K562 (cell line): ENCODE results near the gene OST4. TPM values are rescaled to one million over a fixed set of nuclear protein-coding genes. Genes with fewer than 3 reads are reported as not detected.

Experiments
- ATF6 ChIP-seq: sonication (generic); formaldehyde crosslinking; IDR thresholded peaks from 2 replicates; pipeline ENCODE4 v1.4.0; 2020; ENCODE audit warnings: mild to moderate bottlenecking, missing genetic modification reagents
- CEBPZ ChIP-seq: fragments of 150-350 bp; IDR thresholded peaks from 2 replicates; pipeline ENCODE4 v1.6.1; 2014; ENCODE audit warnings: low read depth, mild to moderate bottlenecking, low read length, borderline replicate concordance
- CHD4 ChIP-seq: fragments of 200-600 bp; sonication (generic); IDR thresholded peaks from 3 replicates; pipeline ENCODE4 v1.6.1; 2012; ENCODE audit warnings: low read depth, mild to moderate bottlenecking, mixed read lengths, low read length, inconsistent platforms; ENCODE audit not compliant: insufficient read depth, insufficient replicate concordance, poor library complexity, severe bottlenecking
- CUX1 ChIP-seq: fragments of 200-800 bp; sonication (Bioruptor generic); IDR thresholded peaks from 2 replicates; pipeline ENCODE4 v1.6.1; 2016; ENCODE audit warnings: missing genetic modification characterization, missing compliant biosample characterization
- ELF4 ChIP-seq: fragments of 450-650 bp; formaldehyde crosslinking; IDR thresholded peaks from 2 replicates; pipeline ENCODE4 v1.4.0; 2022; ENCODE audit warnings: missing genetic modification characterization
- KLF16 ChIP-seq: IDR thresholded peaks from 2 replicates; pipeline ENCODE4 v1.6.1; 2016; ENCODE audit warnings: antibody characterized with exemption
- MCM2 ChIP-seq: fragments of 450-650 bp; IDR thresholded peaks from 2 replicates; pipeline ENCODE4 v1.6.1; 2017; ENCODE audit warnings: low read depth, mild to moderate bottlenecking
- MCM7 ChIP-seq, 2 experiments: fragments of 450-650 bp; IDR thresholded peaks; 2 replicates each; pipeline ENCODE4 v1.6.1; 2016 to 2018
- PHB2 ChIP-seq: fragments of 450-650 bp; IDR thresholded peaks from 2 replicates; pipeline ENCODE4 v1.6.1; 2017; ENCODE audit warnings: low read depth
- SLC30A9 ChIP-seq: fragments of 250-450 bp; sonication (Bioruptor Pico); IDR thresholded peaks from 2 replicates; pipeline ENCODE4 v1.8.0; 2022; ENCODE audit warnings: mild to moderate bottlenecking, moderate library complexity
- TAF15 ChIP-seq: fragments of 200-400 bp; formaldehyde crosslinking; IDR thresholded peaks from 2 replicates; pipeline ENCODE4 v1.6.1; 2017; ENCODE audit warnings: mild to moderate bottlenecking, low read depth, low read length, moderate library complexity
- ZBTB7A ChIP-seq: IDR thresholded peaks from 2 replicates; pipeline ENCODE4 v1.6.1; 2011; ENCODE audit warnings: low read depth, mild to moderate bottlenecking, low read length, moderate library complexity, borderline replicate concordance; ENCODE audit not compliant: control insufficient read depth
- ZNF655 ChIP-seq: fragments of 250-450 bp; sonication (Bioruptor Pico); IDR thresholded peaks from 2 replicates; pipeline ENCODE4 v1.5.0; 2021
- polyA plus RNA-seq, 8 experiments: library from polyadenylated mRNA; depleted of rRNA in 4 of 8; stranded (reverse) in 5 of 8; unstranded in 3 of 8; fragments of >200 nt; fragmentation: Nextera tagmentation in 2 of 8; fragmentation: Illumina TruSeq in 1 of 8; extraction: Ambion mirVana in 2 of 8; extraction: Trizol in 1 of 8; gene quantifications; 2 replicates each; pipeline versions ENCODE4 v1.2.1 to v1.2.3, GENCODE V29; 2011 to 2014; ENCODE audit warnings: inconsistent platforms in 1 of 8, missing spikeins in 1 of 8
- total RNA-seq, 7 experiments: library from RNA; depleted of rRNA in 6 of 7; stranded (reverse); fragments of >200 nt in 6 of 7; fragmentation: Illumina TruSeq in 2 of 7; extraction: Trizol in 2 of 7; gene quantifications; 2 replicates each; pipeline versions ENCODE4 v1.2.1 to v1.2.3, GENCODE V29; 2011 to 2021; ENCODE audit warnings: low replicate concordance in 1 of 7

Gene OST4
- total and polyA plus RNA-seq, 9 of the 15 experiments (the other 6 are each of a cell fraction or from before 2014, with no cell fraction given), result 186 to 1,155 (median 355) TPM

GRCh38 chr2:27050996-27051901 is 20.2 kb downstream of the OST4 start, which contains the start of gene AGBL5 (continued):
- TF ChIP-seq CEBPZ, result no peak
- TF ChIP-seq ELF4 (CRISPR knock-in tag), result 0 out of 2 replicates have a peak, but pooled peaks have one; percentile 21
- no peak for TF ChIP-seq CUX1 (CRISPR knock-in tag)
- no peak for TF ChIP-seq CHD4
- no peak for TF ChIP-seq TAF15
- TF ChIP-seq PHB2, result no peak; the same call in 1 of the 2 replicates
- no peak for TF ChIP-seq KLF16
- no peak for TF ChIP-seq SLC30A9
- no peak for TF ChIP-seq MCM2
- TF ChIP-seq ZNF655 (CRISPR knock-in tag), result peak; percentile 82; the same call in 1 of the 2 replicates
- no peak for TF ChIP-seq MCM7 (IDR thresholded peaks at IDR 0.05)
- TF ChIP-seq ZBTB7A, result no peak
- peak; percentile 94 for TF ChIP-seq ATF6
